Upper lobe of left lung (tissue), 4 donors: ENCODE measurements around the gene GABRE.

Experiments
- EP300 ChIP-seq, 4 donors: sonication (generic); formaldehyde crosslinking; IDR thresholded peaks; one replicate each; pipeline ENCODE4 v1.5.1; 2017; ENCODE audit warnings: antibody characterized with exemption in 4 of 4, control low read depth in 2 of 4
- POLR2A ChIP-seq, 4 donors: fragments of 450-650 bp; IDR thresholded peaks; one replicate each; pipeline ENCODE4 v1.5.1; 2016 to 2017; ENCODE audit warnings: antibody characterized with exemption in 4 of 4, mild to moderate bottlenecking in 2 of 4
- POLR2AphosphoS5 ChIP-seq, 2 donors: sonication (generic); formaldehyde crosslinking; IDR thresholded peaks; one replicate each; pipeline ENCODE4 v1.5.1; 2017; ENCODE audit warnings: antibody characterized with exemption in 2 of 2
- TF ChIP-seq, protein P1 (sequence below), 6 experiments: fragments of 450-650 bp in 4 of 6; fragments of 200-600 bp in 2 of 6; sonication (generic) in 2 of 6; IDR thresholded peaks; one replicate each; pipeline ENCODE4 v1.5.1; 2016 to 2019; ENCODE audit warnings: antibody characterized with exemption in 6 of 6

GRCh38 chrX:151974336-151975227 is at the start of gene GABRE:
- peak; percentile 60 to 66 for TF ChIP-seq POLR2AphosphoS5 (IDR thresholded peaks at IDR 0.05)
- TF ChIP-seq, protein P1, sequence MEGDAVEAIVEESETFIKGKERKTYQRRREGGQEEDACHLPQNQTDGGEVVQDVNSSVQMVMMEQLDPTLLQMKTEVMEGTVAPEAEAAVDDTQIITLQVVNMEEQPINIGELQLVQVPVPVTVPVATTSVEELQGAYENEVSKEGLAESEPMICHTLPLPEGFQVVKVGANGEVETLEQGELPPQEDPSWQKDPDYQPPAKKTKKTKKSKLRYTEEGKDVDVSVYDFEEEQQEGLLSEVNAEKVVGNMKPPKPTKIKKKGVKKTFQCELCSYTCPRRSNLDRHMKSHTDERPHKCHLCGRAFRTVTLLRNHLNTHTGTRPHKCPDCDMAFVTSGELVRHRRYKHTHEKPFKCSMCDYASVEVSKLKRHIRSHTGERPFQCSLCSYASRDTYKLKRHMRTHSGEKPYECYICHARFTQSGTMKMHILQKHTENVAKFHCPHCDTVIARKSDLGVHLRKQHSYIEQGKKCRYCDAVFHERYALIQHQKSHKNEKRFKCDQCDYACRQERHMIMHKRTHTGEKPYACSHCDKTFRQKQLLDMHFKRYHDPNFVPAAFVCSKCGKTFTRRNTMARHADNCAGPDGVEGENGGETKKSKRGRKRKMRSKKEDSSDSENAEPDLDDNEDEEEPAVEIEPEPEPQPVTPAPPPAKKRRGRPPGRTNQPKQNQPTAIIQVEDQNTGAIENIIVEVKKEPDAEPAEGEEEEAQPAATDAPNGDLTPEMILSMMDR (IDR thresholded peaks at IDR 0.05), result no peak
- TF ChIP-seq POLR2A (IDR thresholded peaks at IDR 0.05), result peak in 3 of 4 donors; percentile 27 to 61 (median 43)
- no peak for TF ChIP-seq EP300 (IDR thresholded peaks at IDR 0.05)
